Measurements from ENCODE around the gene CTRB2.
"Not testable (repeated sequence)": the region's sequence is repeated elsewhere in the genome, so short reads cannot be mapped to it uniquely, and the experiment has no call there.

The CTRB2 gene

DNA sequence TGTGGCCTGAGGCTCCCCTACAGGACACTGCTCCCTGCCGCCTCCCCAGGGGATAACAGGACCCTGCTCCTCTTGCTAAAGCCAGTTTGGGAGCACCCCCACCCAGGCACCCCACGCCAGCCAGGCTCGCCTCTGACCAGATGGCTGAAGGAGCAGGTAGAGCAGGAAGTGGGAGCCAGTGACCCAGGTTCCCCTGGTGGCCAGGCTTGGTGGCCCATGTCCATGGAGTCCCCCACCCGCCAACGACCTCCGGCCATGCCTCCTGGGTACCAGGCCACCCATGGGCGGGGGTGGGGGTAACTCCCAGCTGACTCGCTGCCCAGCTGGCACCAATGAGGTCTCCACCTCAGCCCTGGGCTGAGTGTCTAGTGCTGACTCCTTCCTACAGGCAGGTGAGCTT lies 34.5 kb upstream of the CTRB2 start:
- no peak overlapping the region for H3K4me3 ChIP-seq (ENCODE audit: low read depth, low read length)
- ChIA-PET POLR2A (no interaction called here), CTCF (no interaction called here)
- peaks cover 6% of the 10 kb centered on the region; the same call in 1 of the 2 replicates for H3K4me1 ChIP-seq (ENCODE audit: control insufficient read depth, insufficient read depth, low read length)
- TF ChIP-seq ZNF837 (tag by site-specific recombination; IDR thresholded peaks at IDR 0.05) (no peak), ZNF777 (tag by site-specific recombination; IDR thresholded peaks at IDR 0.05; ENCODE audit: borderline replicate concordance) (no peak), ZNF311 (tag by site-specific recombination; IDR thresholded peaks at IDR 0.05; ENCODE audit: borderline replicate concordance) (no peak), ZNF114 (tag by site-specific recombination; IDR thresholded peaks at IDR 0.05) (no peak), ZNF404 (tag by site-specific recombination; IDR thresholded peaks at IDR 0.05) (no peak), ZNF623 (tag by site-specific recombination; IDR thresholded peaks at IDR 0.05) (no peak), ZNF792 (tag by site-specific recombination; IDR thresholded peaks at IDR 0.05) (no peak), ZNF121 (tag by site-specific recombination; IDR thresholded peaks at IDR 0.05) (no peak), GLIS2 (tag by site-specific recombination; IDR thresholded peaks at IDR 0.05) (no peak), GFI1B (tag by site-specific recombination; IDR thresholded peaks at IDR 0.05) (no peak), ZNF155 (tag by site-specific recombination; IDR thresholded peaks at IDR 0.05) (no peak), ZNF366 (tag by site-specific recombination; conservative IDR thresholded peaks at IDR 0.05) (no peak), ZNF350 (tag by site-specific recombination; IDR thresholded peaks at IDR 0.05) (no peak), ZEB2 (tag by site-specific recombination; IDR thresholded peaks at IDR 0.05) (no peak), ZNF530 (tag by site-specific recombination; IDR thresholded peaks at IDR 0.05; ENCODE audit: low read depth) (no peak)
- TF ChIP-seq, protein P1, sequence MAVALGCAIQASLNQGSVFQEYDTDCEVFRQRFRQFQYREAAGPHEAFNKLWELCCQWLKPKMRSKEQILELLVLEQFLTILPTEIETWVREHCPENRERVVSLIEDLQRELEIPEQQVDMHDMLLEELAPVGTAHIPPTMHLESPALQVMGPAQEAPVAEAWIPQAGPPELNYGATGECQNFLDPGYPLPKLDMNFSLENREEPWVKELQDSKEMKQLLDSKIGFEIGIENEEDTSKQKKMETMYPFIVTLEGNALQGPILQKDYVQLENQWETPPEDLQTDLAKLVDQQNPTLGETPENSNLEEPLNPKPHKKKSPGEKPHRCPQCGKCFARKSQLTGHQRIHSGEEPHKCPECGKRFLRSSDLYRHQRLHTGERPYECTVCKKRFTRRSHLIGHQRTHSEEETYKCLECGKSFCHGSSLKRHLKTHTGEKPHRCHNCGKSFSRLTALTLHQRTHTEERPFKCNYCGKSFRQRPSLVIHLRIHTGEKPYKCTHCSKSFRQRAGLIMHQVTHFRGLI (tag by site-specific recombination; IDR thresholded peaks at IDR 0.05) = no peak
- TF ChIP-seq, protein P2, sequence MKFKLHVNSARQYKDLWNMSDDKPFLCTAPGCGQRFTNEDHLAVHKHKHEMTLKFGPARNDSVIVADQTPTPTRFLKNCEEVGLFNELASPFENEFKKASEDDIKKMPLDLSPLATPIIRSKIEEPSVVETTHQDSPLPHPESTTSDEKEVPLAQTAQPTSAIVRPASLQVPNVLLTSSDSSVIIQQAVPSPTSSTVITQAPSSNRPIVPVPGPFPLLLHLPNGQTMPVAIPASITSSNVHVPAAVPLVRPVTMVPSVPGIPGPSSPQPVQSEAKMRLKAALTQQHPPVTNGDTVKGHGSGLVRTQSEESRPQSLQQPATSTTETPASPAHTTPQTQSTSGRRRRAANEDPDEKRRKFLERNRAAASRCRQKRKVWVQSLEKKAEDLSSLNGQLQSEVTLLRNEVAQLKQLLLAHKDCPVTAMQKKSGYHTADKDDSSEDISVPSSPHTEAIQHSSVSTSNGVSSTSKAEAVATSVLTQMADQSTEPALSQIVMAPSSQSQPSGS (tag by site-specific recombination; IDR thresholded peaks at IDR 0.05; ENCODE audit: low read depth) = no peak
- TF ChIP-seq, protein P3, sequence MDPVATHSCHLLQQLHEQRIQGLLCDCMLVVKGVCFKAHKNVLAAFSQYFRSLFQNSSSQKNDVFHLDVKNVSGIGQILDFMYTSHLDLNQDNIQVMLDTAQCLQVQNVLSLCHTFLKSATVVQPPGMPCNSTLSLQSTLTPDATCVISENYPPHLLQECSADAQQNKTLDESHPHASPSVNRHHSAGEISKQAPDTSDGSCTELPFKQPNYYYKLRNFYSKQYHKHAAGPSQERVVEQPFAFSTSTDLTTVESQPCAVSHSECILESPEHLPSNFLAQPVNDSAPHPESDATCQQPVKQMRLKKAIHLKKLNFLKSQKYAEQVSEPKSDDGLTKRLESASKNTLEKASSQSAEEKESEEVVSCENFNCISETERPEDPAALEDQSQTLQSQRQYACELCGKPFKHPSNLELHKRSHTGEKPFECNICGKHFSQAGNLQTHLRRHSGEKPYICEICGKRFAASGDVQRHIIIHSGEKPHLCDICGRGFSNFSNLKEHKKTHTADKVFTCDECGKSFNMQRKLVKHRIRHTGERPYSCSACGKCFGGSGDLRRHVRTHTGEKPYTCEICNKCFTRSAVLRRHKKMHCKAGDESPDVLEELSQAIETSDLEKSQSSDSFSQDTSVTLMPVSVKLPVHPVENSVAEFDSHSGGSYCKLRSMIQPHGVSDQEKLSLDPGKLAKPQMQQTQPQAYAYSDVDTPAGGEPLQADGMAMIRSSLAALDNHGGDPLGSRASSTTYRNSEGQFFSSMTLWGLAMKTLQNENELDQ (tag by site-specific recombination; IDR thresholded peaks at IDR 0.05; ENCODE audit: low read depth) = no peak
- TF ChIP-seq, protein P4, sequence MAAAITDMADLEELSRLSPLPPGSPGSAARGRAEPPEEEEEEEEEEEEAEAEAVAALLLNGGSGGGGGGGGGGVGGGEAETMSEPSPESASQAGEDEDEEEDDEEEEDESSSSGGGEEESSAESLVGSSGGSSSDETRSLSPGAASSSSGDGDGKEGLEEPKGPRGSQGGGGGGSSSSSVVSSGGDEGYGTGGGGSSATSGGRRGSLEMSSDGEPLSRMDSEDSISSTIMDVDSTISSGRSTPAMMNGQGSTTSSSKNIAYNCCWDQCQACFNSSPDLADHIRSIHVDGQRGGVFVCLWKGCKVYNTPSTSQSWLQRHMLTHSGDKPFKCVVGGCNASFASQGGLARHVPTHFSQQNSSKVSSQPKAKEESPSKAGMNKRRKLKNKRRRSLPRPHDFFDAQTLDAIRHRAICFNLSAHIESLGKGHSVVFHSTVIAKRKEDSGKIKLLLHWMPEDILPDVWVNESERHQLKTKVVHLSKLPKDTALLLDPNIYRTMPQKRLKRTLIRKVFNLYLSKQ (tag by site-specific recombination; IDR thresholded peaks at IDR 0.05; ENCODE audit: borderline replicate concordance) = no peak
- H3K9me3 ChIP-seq (ENCODE audit: control insufficient read depth, insufficient read depth, low read depth, low read length) = no peaks in the 10 kb centered on the region
- peaks cover 0 to 55% of the 10 kb centered on the region in 2 experiments; a peak in 1 of 3 replicates for H3K36me3 ChIP-seq (ENCODE audit: control insufficient read depth in 2 of 2, insufficient read depth in 1 of 2, low read length in 2 of 2)
- H3K27ac ChIP-seq (ENCODE audit: extremely low read depth, low read depth, low read length) = no peak overlapping the region

DNA sequence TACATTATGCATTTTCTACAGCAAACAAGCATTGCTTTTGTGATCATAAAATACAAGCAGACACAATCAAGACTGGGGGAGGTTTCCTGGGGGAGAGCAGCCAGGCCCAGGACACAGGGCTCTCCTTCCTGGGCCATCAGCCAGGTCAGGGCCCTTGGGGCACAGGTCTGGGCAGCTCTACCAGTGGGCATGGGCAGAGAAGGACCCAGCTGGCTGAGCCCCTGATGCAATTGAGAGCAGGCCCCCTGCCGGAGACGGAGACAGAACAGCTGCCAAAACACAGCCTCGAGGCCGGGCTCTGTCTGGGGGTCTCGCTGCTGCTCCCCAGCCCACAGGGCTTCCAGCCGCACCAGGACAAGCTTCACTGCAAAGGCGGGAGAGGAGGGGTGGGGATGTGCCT lies 33.7 kb upstream of the CTRB2 start:
- H3K36me3 ChIP-seq (ENCODE audit: control insufficient read depth in 2 of 2, insufficient read depth in 1 of 2, low read length in 2 of 2) = peaks cover 0 to 63% of the 10 kb centered on the region in 2 experiments; a peak in 2 of 3 replicates
- H3K4me3 ChIP-seq (ENCODE audit: low read depth, low read length); H3K9me3 ChIP-seq (ENCODE audit: control insufficient read depth, insufficient read depth, low read depth, low read length); POLR2A ChIA-PET; H3K4me1 ChIP-seq (ENCODE audit: control insufficient read depth, insufficient read depth, low read length); H3K27ac ChIP-seq (ENCODE audit: extremely low read depth, low read depth, low read length); CTCF ChIA-PET: not testable (repeated sequence)

Measured in HEK293 (cell line).